COLO668 (cell line): ENCODE measurements around the gene AP2B1.
"Not testable (repeated sequence)": the region's sequence is repeated elsewhere in the genome, so short reads cannot be mapped to it uniquely, and the experiment has no call there.

ENCODE experiments used
- DNase-seq: peaks from one replicate; lab custom pipeline; 2025; ENCODE audit not compliant: unreplicated experiment; lab: John Stamatoyannopoulos, UW

AP2B1 gene

DNA sequence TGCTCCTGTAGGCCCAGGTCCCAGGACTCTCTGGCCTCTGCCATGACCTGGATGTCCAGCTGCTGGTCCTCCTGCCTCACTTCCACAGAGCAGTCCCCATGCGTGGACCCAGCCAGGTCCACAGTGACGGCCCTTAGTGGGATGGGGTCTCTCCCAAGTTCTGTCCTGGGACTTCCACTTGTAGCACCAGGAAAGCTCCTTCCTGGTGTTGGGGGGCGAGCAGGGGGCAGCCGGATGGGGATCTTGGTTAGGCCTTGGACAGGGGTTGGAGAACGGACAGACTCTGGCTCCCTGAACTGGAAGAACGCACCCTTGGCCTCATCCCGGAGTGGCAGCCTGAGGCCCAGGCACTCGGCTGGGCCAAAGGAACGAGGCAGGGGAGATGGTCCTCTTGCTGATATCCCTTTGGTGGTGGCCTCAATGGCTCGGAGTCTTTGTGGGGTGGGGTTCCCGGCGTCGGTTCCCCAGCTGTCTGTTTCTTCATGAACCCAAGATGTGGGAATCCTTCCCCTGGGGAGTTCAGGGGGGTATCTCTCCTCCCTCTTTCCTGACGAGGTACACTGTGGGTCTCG lies 158.7 kb downstream of the AP2B1 start:
- no peak for DNase-seq

DNA sequence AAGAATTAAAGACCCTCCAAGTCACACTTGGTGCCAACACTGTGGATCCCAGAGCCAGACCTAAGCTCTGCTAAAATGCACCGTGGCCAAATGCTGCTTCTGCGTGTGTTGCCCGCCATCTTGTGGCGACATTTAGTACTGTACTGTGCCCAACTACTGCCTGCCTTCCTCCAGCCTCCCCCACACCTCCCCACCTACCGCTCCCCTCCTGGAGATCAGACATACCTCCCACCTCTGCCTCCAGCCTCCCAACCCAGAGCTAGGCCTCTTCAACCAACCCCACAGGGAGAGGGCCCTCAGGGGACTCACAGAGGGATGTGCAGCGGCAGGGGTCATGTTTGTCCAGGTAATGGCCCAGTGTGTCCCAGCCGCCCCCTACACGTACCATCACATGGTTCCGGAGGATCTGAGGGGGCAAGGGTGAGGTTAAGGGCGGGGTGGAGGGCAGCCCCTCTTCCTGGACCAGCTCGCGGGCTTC lies 160.5 kb downstream of the AP2B1 start:
- peak; percentile 48 for DNase-seq

DNA sequence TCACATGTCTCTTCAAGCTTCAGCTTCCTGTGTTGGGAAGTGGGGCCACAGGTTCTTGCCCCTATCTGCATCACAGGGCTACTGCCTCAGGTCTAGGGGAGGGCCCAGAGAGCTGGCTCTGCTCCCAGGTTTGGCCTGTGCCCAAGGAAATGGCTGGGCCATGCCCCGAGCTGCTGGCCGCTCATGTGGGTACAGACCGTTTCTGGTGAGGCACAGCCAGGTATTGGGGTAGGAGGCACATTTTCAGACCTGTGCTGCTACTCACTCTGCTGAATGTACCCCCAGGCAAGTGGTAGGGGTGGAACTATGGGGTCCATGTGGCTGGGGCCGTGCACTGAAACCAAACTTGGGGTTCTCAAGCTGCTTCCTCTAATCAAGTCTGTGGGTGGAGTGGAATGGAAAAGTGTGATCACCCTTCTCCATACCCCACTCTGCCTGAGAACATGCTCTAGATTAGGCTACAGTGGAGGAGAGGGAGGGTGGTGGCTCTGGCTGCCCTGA lies 161.3 kb downstream of the AP2B1 start:
- DNase-seq: no peak

DNA sequence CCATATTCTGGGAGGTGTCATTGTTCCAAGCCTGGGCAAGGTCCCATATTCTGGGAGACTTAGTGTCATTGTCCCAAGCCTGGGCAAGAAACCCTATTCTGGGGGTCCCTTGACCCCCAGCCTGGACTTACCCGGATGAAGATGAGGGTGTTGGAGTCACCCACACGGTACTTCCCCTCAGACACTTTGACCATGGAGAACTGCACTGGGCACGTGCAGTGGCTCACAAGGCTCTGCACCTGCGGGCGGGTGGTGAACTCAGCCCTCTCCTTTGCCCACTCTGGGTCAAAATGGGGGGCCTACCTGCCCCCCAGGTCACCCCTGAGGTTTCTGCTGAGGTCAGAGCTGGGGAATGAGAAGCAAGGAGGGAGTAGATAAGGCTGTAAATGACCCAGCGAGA lies 161.9 kb downstream of the AP2B1 start:
- no peak for DNase-seq

DNA sequence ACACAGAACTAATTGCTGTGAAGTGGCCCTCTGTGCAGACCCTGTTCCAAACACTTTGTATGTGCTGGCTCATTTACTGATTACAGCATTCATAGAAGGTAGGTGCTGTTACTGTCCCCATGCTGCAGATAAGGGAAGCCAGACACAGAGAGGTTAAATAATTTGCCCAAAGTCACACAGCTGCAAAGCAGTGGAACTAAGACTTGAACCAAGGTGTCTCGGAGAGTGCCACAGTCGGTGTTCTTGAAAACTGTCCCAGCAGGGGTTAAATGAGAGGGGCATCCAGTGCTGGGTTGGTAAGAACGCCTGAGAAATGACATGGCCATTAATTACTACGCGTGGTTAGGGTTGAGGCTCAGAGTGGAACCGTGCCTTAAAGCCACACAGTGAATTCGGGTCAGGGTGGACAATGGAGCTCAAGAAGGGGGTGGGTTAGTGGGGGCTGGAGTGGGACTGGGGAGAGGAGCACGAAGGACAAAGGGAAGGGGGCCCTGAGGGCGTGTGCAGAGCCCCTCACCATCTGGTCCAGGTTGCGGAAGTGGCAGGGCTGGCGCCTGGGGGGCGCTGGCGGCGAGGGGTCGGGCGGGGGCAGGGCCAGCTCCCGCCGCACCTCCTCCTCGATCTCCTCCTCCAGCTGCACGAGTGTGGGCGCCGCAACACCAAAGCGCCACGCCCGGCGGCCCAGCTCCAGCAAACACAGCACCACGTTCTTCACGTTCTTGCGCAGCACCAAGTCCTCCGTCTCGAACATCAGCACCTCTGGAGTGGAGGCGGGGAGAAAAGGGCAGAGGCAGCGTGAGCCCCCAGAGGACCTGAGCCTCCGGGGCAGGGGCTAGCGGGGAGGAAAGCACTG lies 162.7 kb downstream of the AP2B1 start:
- no peak for DNase-seq

DNA sequence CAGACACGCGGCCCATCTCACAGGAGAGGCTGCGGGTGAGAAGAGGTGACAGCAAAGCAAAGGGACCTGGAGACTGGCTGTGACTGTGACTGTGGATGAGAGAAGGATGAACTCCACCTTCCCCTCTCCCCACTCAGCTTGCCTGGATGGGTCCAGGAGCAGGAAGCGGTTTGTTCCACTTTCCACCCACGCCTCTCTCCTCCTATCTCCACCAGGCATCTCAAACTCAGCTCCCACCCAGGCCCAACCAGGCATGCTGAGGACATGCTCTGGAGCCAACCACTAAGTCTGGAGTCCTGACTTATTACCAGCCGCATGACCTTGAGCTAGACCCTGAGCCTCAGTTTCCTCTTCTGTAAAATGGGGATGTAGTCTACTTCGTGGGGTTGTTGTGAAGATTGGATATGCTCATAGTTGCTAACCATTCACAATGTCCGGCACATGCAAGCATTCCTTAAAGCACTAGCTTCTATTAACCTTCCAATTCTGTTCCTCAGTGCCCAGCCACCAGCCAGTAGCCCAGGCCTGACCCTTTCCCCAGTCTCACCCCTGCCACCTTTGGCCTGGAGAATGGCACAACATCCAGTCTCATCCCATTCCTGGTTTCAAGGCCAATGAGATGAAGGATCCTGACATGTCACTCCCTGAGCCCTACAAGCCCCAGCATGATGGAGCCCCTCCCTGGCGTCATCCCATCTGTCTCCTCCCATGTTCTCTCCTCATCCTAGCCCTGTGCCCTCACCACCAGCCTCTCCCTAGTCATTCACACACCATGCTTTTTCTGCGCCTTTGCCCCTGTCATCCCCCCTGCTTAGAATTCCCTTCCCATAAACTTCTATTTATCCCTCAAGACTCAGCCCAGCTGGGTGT lies 163.6 kb downstream of the AP2B1 start:
- no peak for DNase-seq

DNA sequence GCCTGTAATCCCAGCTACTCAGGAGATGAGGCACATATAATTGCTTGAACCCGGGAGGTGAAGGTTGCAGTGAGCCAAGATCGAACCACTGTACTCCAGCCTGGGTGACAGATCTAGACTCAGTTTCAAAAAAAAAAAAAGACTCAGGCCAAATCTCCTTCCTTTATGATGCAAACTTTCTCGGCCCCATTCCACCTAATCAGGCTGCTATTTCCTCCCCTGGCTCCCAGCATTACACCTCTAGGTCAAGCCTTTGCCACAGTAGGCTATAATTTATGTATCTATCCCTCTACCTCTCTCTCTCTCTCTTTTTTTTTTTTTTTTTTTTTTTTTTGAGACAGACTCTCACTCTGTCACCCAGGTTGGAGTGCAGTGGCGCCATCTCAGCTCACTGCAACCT lies 164.4 kb downstream of the AP2B1 start:
- DNase-seq: not testable (repeated sequence)

DNA sequence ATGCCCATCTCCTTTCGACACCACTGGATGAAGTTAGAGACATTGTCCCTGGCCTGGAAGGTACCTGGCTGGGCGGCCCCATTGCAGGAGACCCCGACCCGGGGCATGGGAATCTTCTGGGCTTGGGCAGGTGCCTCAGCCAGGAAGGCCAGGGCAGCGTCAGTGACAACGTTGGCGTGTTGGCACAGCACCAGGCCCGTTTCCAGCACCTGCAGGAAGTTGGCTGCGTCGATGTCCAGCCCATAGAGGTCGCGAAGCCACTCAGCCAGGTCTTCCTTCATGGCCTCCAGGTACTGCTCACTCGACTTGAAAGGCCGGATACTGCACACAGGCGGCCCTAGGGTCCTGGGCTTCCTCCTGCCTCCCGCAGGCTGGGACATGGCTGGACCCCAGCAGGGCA lies 165.3 kb downstream of the AP2B1 start:
- peak; percentile 17 for DNase-seq

DNA sequence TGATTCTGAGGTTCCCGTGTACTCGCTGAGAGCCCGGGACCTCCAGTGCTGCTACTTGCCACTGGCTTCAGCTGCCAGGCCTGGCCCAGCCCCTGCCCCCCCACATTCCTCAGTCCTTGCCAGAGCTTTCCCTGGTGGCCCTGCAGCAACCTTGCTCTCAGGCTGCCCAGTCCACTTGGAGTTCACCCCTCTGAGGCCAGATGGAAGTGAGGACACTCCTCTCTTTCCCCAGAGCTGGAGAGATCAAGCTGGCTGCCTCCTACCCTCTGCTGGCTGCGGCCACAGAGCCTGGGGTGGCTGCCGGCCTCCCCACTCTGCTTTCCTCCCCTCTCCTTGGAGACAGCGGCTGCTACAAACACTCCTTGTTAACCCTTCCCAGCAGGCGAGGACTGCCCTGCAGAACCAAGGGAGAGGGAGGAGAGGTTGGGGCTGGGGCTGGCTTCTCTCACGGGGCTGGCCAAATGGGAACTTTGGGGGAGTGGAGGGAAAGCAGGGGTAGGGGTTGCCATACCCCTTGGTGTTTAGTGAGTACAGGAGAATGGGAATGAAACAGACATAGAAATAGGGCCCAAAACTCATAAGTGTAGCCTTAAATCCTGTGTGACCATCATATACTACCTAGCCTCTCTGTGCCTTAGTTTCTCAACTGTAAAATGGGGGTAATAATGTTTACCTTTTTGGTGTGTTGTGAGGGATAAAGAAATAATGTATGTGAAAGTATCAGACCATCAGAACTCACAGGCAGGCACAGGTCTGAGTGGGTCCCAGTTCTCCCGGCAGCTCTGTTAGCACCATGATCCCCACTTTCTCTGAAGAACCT lies 166.0 kb downstream of the AP2B1 start, which contains the start of gene GAS2L2:
Gene GAS2L2 (minus strand): TSS at position 295 of the 820 bp plus-strand sequence. CDS start 389 bp downstream, outside the sequence.
- DNase-seq: no peak

DNA sequence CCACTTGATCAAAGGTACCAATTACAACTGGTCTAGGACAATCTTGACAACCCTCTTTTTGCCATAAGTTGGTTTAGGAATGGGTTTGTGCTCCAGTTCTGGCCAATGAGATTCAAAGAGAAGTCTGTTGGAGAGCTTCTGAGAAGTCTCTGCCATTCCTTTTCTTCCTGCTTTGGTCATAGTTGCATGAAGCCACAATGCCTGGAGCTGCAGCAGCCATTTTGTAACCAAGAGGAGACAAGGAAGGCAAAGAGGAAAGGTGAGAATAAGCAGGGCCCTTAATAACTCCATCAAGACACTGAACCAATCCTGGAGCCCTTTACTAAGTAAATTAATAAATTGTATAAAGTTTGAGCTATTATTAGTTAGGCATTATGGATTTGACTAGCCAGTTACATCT lies 170.1 kb downstream of the AP2B1 start:
- no peak for DNase-seq

DNA sequence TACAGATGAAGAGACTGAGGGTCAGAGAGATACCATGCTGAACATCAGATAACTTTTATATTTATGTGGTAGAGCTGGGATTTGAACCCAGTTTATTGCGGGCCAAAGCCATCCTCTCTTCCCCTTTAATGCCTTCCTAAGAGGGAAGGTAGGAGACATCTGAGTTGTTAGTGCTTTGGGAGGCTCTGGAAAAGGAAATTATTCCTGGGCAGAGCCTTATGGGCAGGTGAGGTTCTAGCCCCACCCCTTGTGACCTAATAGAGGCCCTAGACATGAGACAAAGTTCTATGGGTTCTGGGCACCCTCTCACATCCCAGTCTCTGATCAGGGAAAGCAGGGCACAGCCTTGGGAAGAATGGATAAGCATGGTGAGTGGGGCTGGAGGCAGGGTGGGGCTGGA lies 173.5 kb downstream of the AP2B1 start, which contains the start of gene C17orf50:
Gene C17orf50 (plus strand): TSS at position 301 of the 400 bp plus-strand sequence. CDS start 55 bp downstream, at position 356.
- no peak for DNase-seq

DNA sequence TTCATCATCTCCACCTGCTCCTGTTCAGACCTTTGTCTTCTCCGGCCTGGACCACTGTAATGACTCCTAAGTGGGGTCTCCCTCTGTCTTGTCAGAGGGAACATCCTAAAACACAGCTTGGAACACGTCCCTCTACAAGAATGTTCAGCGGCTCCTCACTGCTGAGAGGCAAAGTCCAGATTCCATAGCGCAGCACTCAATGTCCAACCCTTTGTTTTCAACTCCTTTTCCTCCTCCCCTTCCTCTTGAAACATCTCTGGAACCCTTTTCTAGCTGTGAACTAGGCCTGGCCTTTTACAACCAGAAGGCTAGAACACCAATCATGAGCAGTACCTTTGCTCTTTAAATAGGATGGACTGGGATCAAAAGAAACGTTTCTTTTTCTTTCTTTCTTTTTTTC lies 174.5 kb downstream of the AP2B1 start:
- DNase-seq: no peak

DNA sequence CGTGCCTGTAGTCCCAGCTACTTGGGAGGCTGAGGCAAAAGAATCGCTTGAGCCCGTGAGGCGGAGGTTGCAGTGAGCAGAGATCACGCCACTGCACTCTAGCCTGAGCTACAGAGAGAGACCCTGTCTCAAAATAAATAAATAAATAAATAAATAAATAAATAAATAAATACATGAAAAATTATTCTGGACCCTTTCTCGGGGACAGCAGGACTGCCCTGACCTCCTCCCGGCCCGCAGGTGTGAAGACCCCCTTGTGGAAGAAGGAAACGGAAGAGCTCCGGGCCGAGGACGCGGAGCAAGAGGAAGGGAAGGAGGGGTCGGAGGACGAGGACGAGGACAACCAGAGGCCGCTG lies 176.6 kb downstream of the AP2B1 start:
- no peak for DNase-seq

DNA sequence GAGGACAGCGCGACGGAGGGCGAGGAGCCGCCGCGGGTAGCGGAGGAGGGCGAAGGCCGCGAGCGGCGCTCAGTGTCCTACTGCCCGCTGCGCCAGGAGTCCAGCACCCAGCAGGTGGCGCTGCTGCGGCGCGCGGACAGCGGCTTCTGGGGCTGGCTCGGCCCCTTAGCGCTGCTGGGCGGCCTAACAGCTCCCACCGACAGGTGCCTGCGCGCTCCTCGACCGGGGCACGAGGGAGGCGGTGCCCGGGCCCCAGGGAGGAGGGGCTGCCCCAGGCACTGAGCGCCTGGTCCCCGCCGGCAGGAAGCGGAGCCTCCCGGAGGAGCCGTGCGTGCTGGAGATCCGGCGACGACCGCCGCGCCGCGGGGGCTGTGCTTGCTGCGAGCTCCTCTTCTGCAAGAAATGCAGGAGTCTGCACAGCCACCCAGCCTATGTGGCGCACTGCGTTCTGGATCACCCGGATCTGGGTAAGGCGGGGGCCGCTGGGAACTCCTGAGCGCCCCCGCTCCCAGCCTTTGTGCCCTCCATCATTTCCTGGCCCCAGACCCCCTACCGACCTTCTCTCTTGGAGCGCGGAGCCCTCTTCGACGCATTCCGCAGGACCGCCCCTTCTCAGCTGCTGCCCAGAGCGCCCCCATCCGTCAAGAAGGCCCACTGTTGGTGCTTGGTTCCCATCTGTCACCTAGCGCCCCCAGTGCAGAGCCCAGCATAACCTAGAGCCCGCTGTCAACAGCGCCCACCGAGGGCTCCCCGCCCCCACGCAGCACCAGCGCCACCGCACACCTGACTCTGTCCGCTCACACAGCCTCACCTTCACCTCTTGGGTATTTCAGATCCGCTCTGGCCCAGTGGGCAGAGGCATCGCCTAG lies 177.2 kb downstream of the AP2B1 start:
- DNase-seq: peak; percentile 90

DNA sequence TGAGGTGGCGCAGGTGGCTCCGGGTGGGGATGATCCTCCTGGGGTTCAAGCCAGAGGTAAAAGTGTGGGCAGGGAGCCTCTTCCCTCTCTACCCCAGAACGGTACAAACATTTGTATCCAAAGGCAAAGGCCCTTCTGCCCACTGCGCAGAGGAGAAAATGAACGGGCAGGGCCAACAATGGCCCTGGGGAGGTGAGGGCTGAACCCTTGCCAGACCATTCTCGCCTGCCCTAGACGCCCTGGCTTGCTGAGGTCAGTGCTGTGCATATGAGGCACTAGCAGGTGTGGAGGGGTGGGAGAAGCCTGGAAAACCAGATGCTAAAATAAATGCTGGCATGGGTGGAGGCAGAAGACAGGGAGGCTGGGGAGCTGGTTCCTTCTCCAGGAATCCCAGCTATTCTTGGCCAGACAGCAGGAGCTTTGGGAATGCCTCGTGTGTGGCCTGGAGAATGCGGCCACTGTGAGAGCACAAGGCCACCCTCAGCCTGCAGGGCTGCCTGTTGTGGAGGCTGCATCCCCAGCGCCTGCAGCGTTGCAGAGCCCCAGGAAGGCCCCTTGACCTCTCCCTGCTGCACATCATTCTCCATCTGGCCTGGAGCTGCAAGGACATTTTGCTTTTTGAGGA lies 178.1 kb downstream of the AP2B1 start:
- no peak for DNase-seq

DNA sequence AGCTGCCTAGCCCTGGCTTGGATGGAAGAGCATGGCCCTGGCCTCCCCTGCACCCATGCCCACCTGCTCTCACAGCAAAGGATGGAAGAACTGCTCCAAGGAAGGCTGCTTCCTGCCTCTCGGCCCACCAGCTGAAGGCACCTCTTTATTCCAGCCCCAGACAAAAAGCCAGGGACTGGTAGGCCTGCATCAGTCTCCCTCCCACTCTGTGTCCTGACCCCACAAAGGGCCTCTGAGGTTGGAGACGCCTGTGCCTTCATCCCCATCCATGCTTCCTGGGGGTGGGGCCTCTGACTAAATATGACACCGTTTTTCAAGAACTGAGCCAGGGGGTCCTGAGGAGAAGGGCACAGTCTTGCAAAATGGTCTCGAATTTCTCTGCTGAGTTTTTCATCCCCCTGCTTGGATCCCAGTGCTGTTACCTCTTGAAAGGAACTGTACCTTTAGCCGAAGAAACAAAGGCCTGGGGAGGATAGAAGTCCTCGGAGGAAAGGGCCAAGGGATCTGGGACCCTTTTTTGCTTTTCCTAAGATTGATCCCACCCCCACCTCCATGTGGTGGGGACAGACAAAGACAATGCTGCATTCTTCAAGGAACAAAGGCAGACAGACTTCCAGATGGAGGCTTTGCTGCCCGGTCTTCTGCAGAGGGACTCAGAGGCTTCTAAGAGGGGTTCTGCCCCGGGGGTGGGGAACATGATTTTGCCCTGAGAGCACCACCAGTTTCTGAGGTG lies 178.8 kb downstream of the AP2B1 start:
- no peak for DNase-seq

DNA sequence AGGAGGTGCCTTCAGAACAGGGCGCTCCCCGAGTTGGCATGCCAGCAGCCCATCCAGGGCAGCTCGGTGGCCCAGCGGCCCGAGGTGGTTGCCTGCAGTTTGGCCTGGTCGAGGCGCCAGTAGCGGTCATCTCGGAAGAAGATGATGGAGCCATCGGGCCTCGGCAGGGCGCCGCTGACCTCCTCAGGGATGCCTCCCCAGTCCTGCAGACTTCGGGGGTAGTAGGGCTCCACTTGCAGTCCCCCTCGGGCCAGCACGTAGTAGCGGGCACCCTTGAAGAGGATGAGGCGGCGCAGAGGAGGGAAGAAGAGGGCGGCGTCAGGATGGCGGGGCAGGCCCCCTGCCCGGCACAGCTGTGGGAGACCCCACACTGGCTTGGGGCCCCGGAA lies 179.4 kb downstream of the AP2B1 start:
- DNase-seq: no peak

DNA sequence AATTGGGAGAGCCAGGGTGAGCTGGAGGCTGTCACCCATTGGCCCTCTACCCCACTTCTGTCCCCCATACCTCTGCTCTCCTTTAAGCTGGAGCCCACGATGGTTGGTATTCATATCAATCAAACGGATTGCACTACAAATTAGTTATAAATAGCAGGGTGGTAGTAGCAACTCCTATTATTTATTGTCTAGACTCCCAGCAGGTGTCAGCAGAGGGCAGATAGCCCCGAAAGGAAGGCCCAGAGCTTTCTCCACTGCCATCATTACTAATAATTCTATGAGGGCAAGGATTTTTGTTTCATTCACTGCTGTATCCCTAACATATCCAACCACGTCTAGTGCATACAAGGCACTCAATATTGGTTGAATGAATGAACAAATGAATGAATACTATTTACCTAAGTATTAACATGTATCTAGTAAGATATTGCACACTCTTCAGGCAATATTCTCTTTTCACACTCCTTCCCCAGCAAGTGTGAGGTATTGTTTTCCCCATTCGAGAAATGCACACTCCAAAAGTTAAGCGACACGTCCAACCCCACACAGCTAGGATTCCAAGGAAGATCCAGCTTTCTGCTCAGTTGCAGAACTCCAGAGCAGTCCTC lies 179.9 kb downstream of the AP2B1 start:
- DNase-seq: peak; percentile 1
